K562 (cell line): ENCODE measurements around the gene RAI14. TPM values are rescaled to one million over a fixed set of nuclear protein-coding genes. Genes with fewer than 3 reads are reported as not detected.

Source experiments
- ATAC-seq: fragments of 200-7000 bp; cut with Tn5 transposase; 3 replicates; pipeline ENCODE4 v1.9.1; 2020; ENCODE audit warnings: moderate library complexity
- BruUV-seq: library from RNA; stranded (reverse); fragments of 400-500 nt; replicated peaks from 2 replicates; lab custom pipeline; 2021; lab: Mats Ljungman, UMichigan
- CTCF ChIA-PET: fragments of 300-600 bp; formaldehyde crosslinking; extraction: SDS; loops from one replicate; lab custom pipeline; 2021; ENCODE audit warnings: low intra/inter-chr PET ratio; lab: Yijun Ruan, JAX
- POLR2A ChIA-PET: fragments of 300-600, 350-650 bp; sonication (Branson Sonifier 250); formaldehyde crosslinking; extraction: SDS; loops from one replicate; lab custom pipeline; 2021; ENCODE audit warnings: antibody characterized with exemption, inconsistent platforms; lab: Yijun Ruan, JAX
- DNase-seq, 4 experiments: peaks; one replicate each; pipeline versions ENCODE4 v3.0.0 to v3.0.0-alpha.2; 2011 to 2018; ENCODE audit warnings: low spot score in 3 of 4, mixed read lengths in 3 of 4; ENCODE audit errors: extremely low read depth in 1 of 4
- FAIRE-seq: peaks from 2 replicates; lab custom pipeline; 2011; peaks lifted over from hg19 to GRCh38; lab: Jason Lieb, UNC
- H2AFZ ChIP-seq: 2 replicates; pipeline ENCODE4 v1.6.0; 2011; ENCODE audit warnings: low read depth, low read length, control low read depth, inconsistent platforms
- H3K27ac ChIP-seq: fragments of 200-600 bp; 3 replicates; pipeline ENCODE4 v1.8.0; 2011; ENCODE audit warnings: low read depth, mild to moderate bottlenecking, control low read depth, inconsistent platforms, low read length, moderate library complexity, mixed read lengths; ENCODE audit errors: extremely low read depth
- H3K27me3 ChIP-seq, 2 experiments: fragments of 300-600 bp in 1 of 2; 2 replicates in 1 of 2; 3 replicates in 1 of 2; pipeline versions ENCODE4 v1.6.0 to v1.8.0; 2011; ENCODE audit warnings: inconsistent platforms in 2 of 2, low read length in 2 of 2, mild to moderate bottlenecking in 1 of 2, mixed read lengths in 1 of 2, moderate library complexity in 1 of 2; ENCODE audit not compliant: control insufficient read depth in 2 of 2, insufficient read depth in 2 of 2
- H3K36me3 ChIP-seq: fragments of 300-600 bp; 3 replicates; pipeline ENCODE4 v1.8.0; 2011; ENCODE audit warnings: mild to moderate bottlenecking, low read length, inconsistent platforms; ENCODE audit not compliant: control insufficient read depth, insufficient read depth
- H3K4me1 ChIP-seq, 2 experiments: fragments of 200-600 bp in 1 of 2; replicated peaks in 1 of 2; 2 replicates in 1 of 2; 3 replicates in 1 of 2; pipeline versions ENCODE4 v1.5.1 to v1.8.0; 2011; ENCODE audit warnings: inconsistent platforms in 2 of 2, low read length in 2 of 2, mild to moderate bottlenecking in 1 of 2, mixed read lengths in 1 of 2, moderate library complexity in 1 of 2; ENCODE audit not compliant: control insufficient read depth in 2 of 2, insufficient read depth in 2 of 2
- H3K4me2 ChIP-seq: 2 replicates; pipeline ENCODE4 v1.6.1; 2011; ENCODE audit warnings: low read length, control low read depth, inconsistent platforms, mixed read lengths; ENCODE audit not compliant: insufficient read depth
- H3K4me3 ChIP-seq: fragments of 200-600 bp; sonication (generic), shearing (Covaris generic); 2 replicates; pipeline ENCODE4 v1.5.1; 2016; ENCODE audit warnings: control low read depth, inconsistent platforms
- H3K79me2 ChIP-seq: fragments of 200-600 bp; 3 replicates; pipeline ENCODE4 v1.8.0; 2011; ENCODE audit warnings: low read length, inconsistent platforms; ENCODE audit not compliant: control insufficient read depth, insufficient read depth
- H3K9ac ChIP-seq, 2 experiments: 2 replicates each; pipeline versions ENCODE4 v1.6.0 to v1.6.1; 2011; ENCODE audit warnings: low read depth in 2 of 2, low read length in 2 of 2, control low read depth in 1 of 2, inconsistent platforms in 1 of 2, mild to moderate bottlenecking in 1 of 2, mixed read lengths in 1 of 2; ENCODE audit not compliant: insufficient read depth in 1 of 2
- H3K9me1 ChIP-seq: one replicate; pipeline ENCODE4 v1.6.0; 2011; ENCODE audit warnings: inconsistent platforms, mild to moderate bottlenecking, low read length, moderate library complexity; ENCODE audit not compliant: control insufficient read depth, insufficient read depth
- H3K9me3 ChIP-seq: replicated peaks from 2 replicates; pipeline ENCODE4 v1.5.1; 2011; ENCODE audit warnings: low read depth, low read length, inconsistent platforms; ENCODE audit not compliant: control insufficient read depth, insufficient read depth
- H4K20me1 ChIP-seq: replicated peaks from 2 replicates; pipeline ENCODE4 v1.6.1; 2011; ENCODE audit warnings: low read length, inconsistent platforms, mixed read lengths; ENCODE audit not compliant: control insufficient read depth, insufficient read depth
- CEBPB ChIP-seq: fragments of 450-650 bp; IDR thresholded peaks from 2 replicates; pipeline ENCODE4 v1.6.1; 2016; ENCODE audit warnings: missing genetic modification characterization, missing compliant biosample characterization
- CREB5 ChIP-seq: fragments of 250-450 bp; sonication (Bioruptor Pico); IDR thresholded peaks from 2 replicates; pipeline ENCODE4 v1.5.0; 2020; ENCODE audit warnings: mild to moderate bottlenecking
- ETS1 ChIP-seq: conservative IDR thresholded peaks from 2 replicates; pipeline ENCODE4 v1.6.1; 2011; ENCODE audit warnings: low read depth, mild to moderate bottlenecking, low read length; ENCODE audit not compliant: control insufficient read depth
- FOS ChIP-seq: IDR thresholded peaks from 3 replicates; pipeline ENCODE4 v1.6.1; 2011; ENCODE audit not compliant: insufficient read length; ENCODE audit errors: extremely low read depth
- GMEB1 ChIP-seq: fragments of 250-450 bp; sonication (Bioruptor Pico); IDR thresholded peaks from 2 replicates; pipeline ENCODE4 v1.4.0; 2020; ENCODE audit warnings: mild to moderate bottlenecking
- HDAC6 ChIP-seq: IDR thresholded peaks from 2 replicates; pipeline ENCODE4 v1.6.1; 2012; ENCODE audit warnings: low read depth, mild to moderate bottlenecking, control low read depth, inconsistent platforms, low read length, moderate library complexity
- HNRNPH1 ChIP-seq: fragments of 200-400 bp; formaldehyde crosslinking; optimal IDR thresholded peaks from 2 replicates; pipeline ENCODE3; 2017; ENCODE audit warnings: low read depth, mild to moderate bottlenecking, low read length, moderate library complexity
- JUNB ChIP-seq: fragments of 450-650 bp; formaldehyde crosslinking; conservative IDR thresholded peaks from 2 replicates; pipeline ENCODE4 v1.4.0; 2020; ENCODE audit warnings: mild to moderate bottlenecking
- MTA2 ChIP-seq: fragments of 450-650 bp; IDR thresholded peaks from 2 replicates; pipeline ENCODE4 v1.6.1; 2016; ENCODE audit warnings: low read depth
- NFIC ChIP-seq: fragments of 450-650 bp; IDR thresholded peaks from 2 replicates; pipeline ENCODE4 v1.6.1; 2017; ENCODE audit warnings: mild to moderate bottlenecking, inconsistent platforms
- NR1H2 ChIP-seq: sonication (generic); formaldehyde crosslinking; IDR thresholded peaks from 2 replicates; pipeline ENCODE4 v1.4.0; 2020; ENCODE audit warnings: mild to moderate bottlenecking, missing genetic modification reagents
- TAF7 ChIP-seq: fragments of 450-650 bp; IDR thresholded peaks from 2 replicates; pipeline ENCODE4 v1.6.1; 2016; ENCODE audit warnings: missing genetic modification characterization, missing compliant biosample characterization
- TBP ChIP-seq: optimal IDR thresholded peaks from 2 replicates; pipeline ENCODE3; 2011; ENCODE audit warnings: low read depth, low read length, improper control_type of control experiment
- ZBTB9 ChIP-seq: fragments of 450-650 bp; formaldehyde crosslinking; IDR thresholded peaks from 2 replicates; pipeline ENCODE4 v1.4.0; 2020; ENCODE audit warnings: mild to moderate bottlenecking, moderate library complexity
- ZNF277 ChIP-seq: fragments of 250-450 bp; sonication (Bioruptor Pico); IDR thresholded peaks from 2 replicates; pipeline ENCODE4 v1.8.0; 2022; ENCODE audit warnings: inconsistent platforms, mild to moderate bottlenecking, moderate library complexity, borderline replicate concordance
- ZNF766 ChIP-seq: fragments of 200-800 bp; sonication (Bioruptor generic); conservative IDR thresholded peaks from 2 replicates; pipeline ENCODE4 v1.6.1; 2016; ENCODE audit warnings: missing genetic modification characterization, missing compliant biosample characterization
- WGBS: fragments of 100-300 bp; shearing (Covaris generic); methylation state at CpG from one replicate; pipeline ENCODE4 v1.1.6; 2016; ENCODE audit warnings: low coverage, mixed read lengths; ENCODE audit not compliant: insufficient coverage; ENCODE audit errors: missing lambda C conversion rate; 5-methylcytosine and 5-hydroxymethylcytosine counted together
- in situ Hi-C: fragments of 300-500 bp; cut with MboI; formaldehyde crosslinking; loops from 4 replicates; pipeline ENCODE4 v1.15.0; 2018; ENCODE audit warnings: inconsistent platforms, mixed read lengths
- intact Hi-C: fragments of 100-400 bp; cut with micrococcal nuclease; formaldehyde crosslinking; loops from 2 replicates; pipeline ENCODE4 v1.14.2; 2022
- polyA plus RNA-seq, 8 experiments: library from polyadenylated mRNA; depleted of rRNA in 4 of 8; stranded (reverse) in 5 of 8; unstranded in 3 of 8; fragments of >200 nt; fragmentation: Nextera tagmentation in 2 of 8; fragmentation: Illumina TruSeq in 1 of 8; extraction: Ambion mirVana in 2 of 8; extraction: Trizol in 1 of 8; gene quantifications; 2 replicates each; pipeline versions ENCODE4 v1.2.1 to v1.2.3, GENCODE V29; 2011 to 2014; ENCODE audit warnings: inconsistent platforms in 1 of 8, missing spikeins in 1 of 8
- total RNA-seq, 7 experiments: library from RNA; depleted of rRNA in 6 of 7; stranded (reverse); fragments of >200 nt in 6 of 7; fragmentation: Illumina TruSeq in 2 of 7; extraction: Trizol in 2 of 7; gene quantifications; 2 replicates each; pipeline versions ENCODE4 v1.2.1 to v1.2.3, GENCODE V29; 2011 to 2021; ENCODE audit warnings: low replicate concordance in 1 of 7

Gene RAI14
- total and polyA plus RNA-seq, 9 of the 15 experiments (the other 6 are each of a cell fraction or from before 2014, with no cell fraction given), result 11.3 to 82.5 (median 34.8) TPM

GRCh38 chr5:34639852-34640626 lies 16.1 kb upstream of the RAI14 start:
- H3K27ac ChIP-seq, result no peak overlapping the region
- H3K36me3 ChIP-seq, result no peaks in the 10 kb centered on the region
- H3K4me1 ChIP-seq, result peaks cover 0 to 4% of the 10 kb centered on the region in 2 experiments; a peak in 1 of 5 replicates
- no peaks in the 10 kb centered on the region for H4K20me1 ChIP-seq
- CTCF ChIA-PET, result no interaction called here
- H3K79me2 ChIP-seq, result no peaks in the 10 kb centered on the region
- in situ Hi-C loops (no loop called here), intact Hi-C loops (no loop called here)
- H3K27me3 ChIP-seq, result no peaks in the 10 kb centered on the region
- H3K9me3 ChIP-seq, result no peaks in the 10 kb centered on the region
- no TSS peak for BruUV-seq
- no peak overlapping the region for H3K9ac ChIP-seq
- H3K4me2 ChIP-seq, result no peak overlapping the region
- POLR2A ChIA-PET, result no interaction called here
- no peak overlapping the region for H3K4me3 ChIP-seq
- DNase-seq (no peak), ATAC-seq (no peak), FAIRE-seq (no peak)
- H3K9me1 ChIP-seq, result no peaks in the 10 kb centered on the region
- no peak overlapping the region for H2AFZ ChIP-seq
- WGBS, result 11% methylated on average over 3 of the region's 3 CpGs
- TF ChIP-seq FOS (no peak), HDAC6 (no peak), CREB5 (CRISPR knock-in tag) (no peak), ETS1 (no peak), ZBTB9 (CRISPR knock-in tag) (no peak), GMEB1 (CRISPR knock-in tag) (no peak), JUNB (CRISPR knock-in tag) (no peak), TBP (no peak), ZNF766 (CRISPR knock-in tag) (no peak), MTA2 (no peak), NR1H2 (CRISPR knock-in tag) (no peak), CEBPB (no peak), ZNF277 (CRISPR knock-in tag) (no peak), NFIC (no peak), HNRNPH1 (no peak), TAF7 (tag) (no peak)
